ENCODE results near the gene TDRD10.

Gene TDRD10

GRCh38 chr1:154490317-154490716 is 11.7 kb upstream of the TDRD10 start:
- no peak for TF ChIP-seq TSHZ2 (CRISPR knock-in tag; IDR thresholded peaks at IDR 0.05)
- no peak for TF ChIP-seq ISL1 (CRISPR knock-in tag; IDR thresholded peaks at IDR 0.05)
- TF ChIP-seq ZFP3 (CRISPR knock-in tag; IDR thresholded peaks at IDR 0.05), result no peak
- no peak for TF ChIP-seq ZC3H10 (CRISPR knock-in tag; IDR thresholded peaks at IDR 0.05)
- TF ChIP-seq CSRNP3 (CRISPR knock-in tag; IDR thresholded peaks at IDR 0.05), result no peak
- no peak for TF ChIP-seq ZFP30 (CRISPR knock-in tag; IDR thresholded peaks at IDR 0.05)
- no peak for TF ChIP-seq CREB5 (CRISPR knock-in tag; IDR thresholded peaks at IDR 0.05; ENCODE audit: low read depth)
- TF ChIP-seq BACH2 (CRISPR knock-in tag; IDR thresholded peaks at IDR 0.05; ENCODE audit: borderline replicate concordance), result no peak
- TF ChIP-seq RARB (CRISPR knock-in tag; IDR thresholded peaks at IDR 0.05), result no peak
- TF ChIP-seq PPARA (CRISPR knock-in tag; IDR thresholded peaks at IDR 0.05; ENCODE audit: borderline replicate concordance), result no peak
- no peak for TF ChIP-seq TCF4 (CRISPR knock-in tag; IDR thresholded peaks at IDR 0.05; ENCODE audit: borderline replicate concordance)
- no peak for TF ChIP-seq OSR1 (CRISPR knock-in tag; IDR thresholded peaks at IDR 0.05)
- TF ChIP-seq POU6F1 (CRISPR knock-in tag; IDR thresholded peaks at IDR 0.05; ENCODE audit: borderline replicate concordance, low read depth), result no peak
- no peak for TF ChIP-seq TOX (CRISPR knock-in tag; IDR thresholded peaks at IDR 0.05; ENCODE audit: borderline replicate concordance)
- no peak for TF ChIP-seq PATZ1 (CRISPR knock-in tag; IDR thresholded peaks at IDR 0.05; ENCODE audit: borderline replicate concordance)
- TF ChIP-seq GLIS3 (CRISPR knock-in tag; IDR thresholded peaks at IDR 0.05), result no peak
- TF ChIP-seq ARNTL (CRISPR knock-in tag; IDR thresholded peaks at IDR 0.05; ENCODE audit: borderline replicate concordance, low read depth), result no peak
- TF ChIP-seq ZNF565 (CRISPR knock-in tag; conservative IDR thresholded peaks at IDR 0.05; ENCODE audit: low read depth), result no peak
- TF ChIP-seq ZNF70 (CRISPR knock-in tag; IDR thresholded peaks at IDR 0.05), result no peak
- no peak for TF ChIP-seq CSDC2 (CRISPR knock-in tag; IDR thresholded peaks at IDR 0.05)
- no peak for ATAC-seq

- no peak; the same call in 2 of the 3 replicates for ATAC-seq
- no peak for TF ChIP-seq TOX (CRISPR knock-in tag; IDR thresholded peaks at IDR 0.05; ENCODE audit: borderline replicate concordance)
- no peak for TF ChIP-seq OSR1 (CRISPR knock-in tag; IDR thresholded peaks at IDR 0.05)
- TF ChIP-seq ESRRG (CRISPR knock-in tag; IDR thresholded peaks at IDR 0.05), result no peak
- TF ChIP-seq ARNTL (CRISPR knock-in tag; IDR thresholded peaks at IDR 0.05; ENCODE audit: borderline replicate concordance, low read depth), result no peak
- no peak for TF ChIP-seq SNAI2 (CRISPR knock-in tag; IDR thresholded peaks at IDR 0.05)
Observed at GRCh38 chr1:154492115-154492514, 9.9 kb upstream of the TDRD10 start.

GRCh38 chr1:154493276-154493675 is 8.7 kb upstream of the TDRD10 start:
- ATAC-seq, result no peak; the same call in 2 of the 3 replicates
- TF ChIP-seq TCF4 (CRISPR knock-in tag; IDR thresholded peaks at IDR 0.05; ENCODE audit: borderline replicate concordance), result no peak
- no peak for TF ChIP-seq ZNF8 (CRISPR knock-in tag; IDR thresholded peaks at IDR 0.05)
- no peak for TF ChIP-seq CSDC2 (CRISPR knock-in tag; IDR thresholded peaks at IDR 0.05)
- no peak for TF ChIP-seq OSR1 (CRISPR knock-in tag; IDR thresholded peaks at IDR 0.05)
- TF ChIP-seq ZFP30 (CRISPR knock-in tag; IDR thresholded peaks at IDR 0.05), result no peak
- TF ChIP-seq ESRRG (CRISPR knock-in tag; IDR thresholded peaks at IDR 0.05), result no peak
- TF ChIP-seq ISL1 (CRISPR knock-in tag; IDR thresholded peaks at IDR 0.05), result no peak
- TF ChIP-seq TSHZ2 (CRISPR knock-in tag; IDR thresholded peaks at IDR 0.05), result no peak
- TF ChIP-seq ZNF565 (CRISPR knock-in tag; conservative IDR thresholded peaks at IDR 0.05; ENCODE audit: low read depth), result no peak
- no peak for TF ChIP-seq ZNF70 (CRISPR knock-in tag; IDR thresholded peaks at IDR 0.05)
- no peak for TF ChIP-seq SNAI2 (CRISPR knock-in tag; IDR thresholded peaks at IDR 0.05)
- TF ChIP-seq BACH2 (CRISPR knock-in tag; IDR thresholded peaks at IDR 0.05; ENCODE audit: borderline replicate concordance), result no peak
- no peak for TF ChIP-seq POU6F1 (CRISPR knock-in tag; IDR thresholded peaks at IDR 0.05; ENCODE audit: borderline replicate concordance, low read depth)

Measured in SK-N-SH treated with all-trans-retinoic acid at 6 μM for 48 hours (cell line).